ENCODE data around the gene DDIT3. TPM values are rescaled to one million over a fixed set of nuclear protein-coding genes. Genes with fewer than 3 reads are reported as not detected.

Gene DDIT3
- total and polyA plus RNA-seq, 4 donors, result 4.7 to 30.2 (median 16.2) TPM

DNA sequence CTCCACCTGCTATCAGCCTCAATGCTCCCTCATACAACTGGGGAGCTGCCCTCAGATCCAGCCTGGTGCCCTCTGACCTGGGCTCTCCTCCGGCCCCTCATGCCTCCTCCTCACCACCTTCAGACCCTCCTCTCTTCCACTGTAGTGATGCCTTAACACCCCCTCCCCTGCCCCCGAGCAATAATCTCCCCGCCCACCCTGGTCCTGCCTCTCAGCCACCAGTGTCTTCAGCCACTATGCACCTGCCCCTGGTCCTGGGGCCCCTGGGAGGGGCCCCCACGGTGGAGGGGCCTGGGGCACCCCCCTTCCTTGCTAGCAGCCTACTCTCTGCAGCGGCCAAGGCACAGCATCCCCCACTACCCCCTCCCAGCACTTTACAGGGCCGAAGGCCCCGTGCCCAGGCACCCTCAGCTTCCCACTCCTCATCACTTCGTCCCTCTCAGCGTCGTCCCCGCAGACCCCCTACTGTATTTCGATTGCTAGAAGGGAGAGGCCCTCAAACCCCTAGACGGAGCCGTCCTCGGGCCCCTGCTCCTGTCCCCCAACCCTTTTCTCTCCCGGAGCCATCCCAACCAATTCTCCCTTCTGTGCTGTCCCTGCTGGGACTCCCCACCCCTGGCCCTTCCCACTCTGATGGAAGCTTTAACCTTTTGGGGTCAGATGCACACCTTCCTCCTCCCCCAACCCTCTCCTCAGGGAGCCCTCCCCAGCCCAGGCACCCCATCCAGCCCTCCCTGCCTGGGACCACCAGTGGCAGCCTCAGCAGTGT, 5.5 kb upstream of the DDIT3 start:
- Histone ChIP-seq H3K9ac (ENCODE audit: low read depth in 1 of 2, low read length in 2 of 2) (no peak overlapping the region), H3K27me3 (ENCODE audit: control insufficient read depth in 4 of 4, insufficient read depth in 4 of 4, low read length in 3 of 4) (no peaks in the 10 kb centered on the region), H3K9me3 (ENCODE audit: control insufficient read depth in 4 of 4, low read length in 3 of 4) (no peaks in the 10 kb centered on the region), H3K27ac (ENCODE audit: low read depth in 1 of 2, low read length in 2 of 2) (no peak overlapping the region), H3K36me3 (ENCODE audit: control insufficient read depth in 4 of 4, insufficient read depth in 3 of 4, low read depth in 1 of 4, low read length in 3 of 4) (peaks cover 17 to 43% (median 32%) of the 10 kb centered on the region in 4 donors), H3K4me1 (ENCODE audit: control insufficient read depth in 4 of 4, insufficient read depth in 4 of 4, low read length in 3 of 4) (peaks cover 9 to 34% (median 24%) of the 10 kb centered on the region in 4 donors), H3K4me3 (ENCODE audit: low read depth in 1 of 3, low read length in 3 of 3) (no peak overlapping the region)
- 88% methylated on average over 16 of the region's 16 CpGs for WGBS
- TF ChIP-seq RAD21 (IDR thresholded peaks at IDR 0.05), result no peak
- no peak for TF ChIP-seq NR2F2 (IDR thresholded peaks at IDR 0.05)
- no peak for TF ChIP-seq TAF1 (conservative IDR thresholded peaks at IDR 0.05)
- TF ChIP-seq GABPA (IDR thresholded peaks at IDR 0.05 in 1 of 2, conservative IDR thresholded peaks at IDR 0.05 in 1 of 2), result no peak
- no peak for TF ChIP-seq EGR1 (IDR thresholded peaks at IDR 0.05; ENCODE audit: low read depth in 2 of 2)
- TF ChIP-seq RXRA (IDR thresholded peaks at IDR 0.05), result no peak
- no peak for TF ChIP-seq CTCF (IDR thresholded peaks at IDR 0.05; ENCODE audit: low read depth, low read length, missing input control)
- TF ChIP-seq YY1 (IDR thresholded peaks at IDR 0.05), result no peak
- no peak for DNase-seq (ENCODE audit: low spot score)

DNA sequence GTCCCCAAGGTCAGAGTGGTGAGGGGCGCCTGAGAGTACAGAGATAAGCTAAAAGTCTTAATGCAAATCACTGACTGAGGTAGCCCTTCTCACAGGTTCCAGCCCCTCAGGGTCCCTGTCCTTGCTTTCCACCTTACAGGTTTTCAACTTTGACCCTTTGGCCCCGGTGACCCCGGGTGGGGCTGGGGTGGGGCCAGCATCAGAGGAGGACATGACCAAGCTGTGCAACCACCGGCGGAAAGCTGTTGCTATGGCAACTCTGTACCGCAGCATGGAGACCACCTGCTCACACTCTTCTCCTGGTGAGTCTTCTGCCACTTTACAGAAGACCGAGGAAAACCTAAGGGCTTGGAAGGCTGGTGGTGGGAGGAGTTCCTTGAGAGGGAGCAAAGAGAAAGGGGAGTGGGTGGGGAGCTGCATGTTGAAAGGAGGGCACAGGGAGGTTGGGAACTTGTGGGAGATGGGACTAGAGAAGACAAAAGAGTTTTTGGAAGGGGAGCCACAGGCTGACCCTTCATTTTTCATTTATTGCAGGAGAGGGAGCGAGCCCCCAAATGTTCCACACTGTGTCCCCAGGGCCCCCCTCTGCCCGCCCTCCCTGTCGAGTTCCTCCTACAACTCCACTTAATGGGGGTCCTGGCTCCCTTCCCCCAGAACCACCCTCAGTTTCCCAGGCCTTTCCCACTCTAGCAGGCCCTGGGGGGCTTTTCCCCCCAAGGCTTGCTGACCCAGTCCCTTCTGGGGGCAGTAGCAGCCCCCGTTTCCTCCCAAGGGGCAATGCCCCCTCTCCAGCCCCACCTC, 4.7 kb upstream of the DDIT3 start:
- TF ChIP-seq GABPA (IDR thresholded peaks at IDR 0.05 in 1 of 2, conservative IDR thresholded peaks at IDR 0.05 in 1 of 2) (no peak), NR2F2 (IDR thresholded peaks at IDR 0.05) (peak; percentile 47)
- WGBS, result 71% methylated on average over 11 of the region's 11 CpGs
- Histone ChIP-seq H3K36me3 (ENCODE audit: control insufficient read depth in 4 of 4, insufficient read depth in 3 of 4, low read depth in 1 of 4, low read length in 3 of 4) (peaks cover 15 to 35% (median 24%) of the 10 kb centered on the region in 4 donors), H3K4me1 (ENCODE audit: control insufficient read depth in 4 of 4, insufficient read depth in 4 of 4, low read length in 3 of 4) (peaks cover 9 to 35% (median 24%) of the 10 kb centered on the region in 4 donors), H3K27ac (ENCODE audit: low read depth in 1 of 2, low read length in 2 of 2) (no peak overlapping the region), H3K9ac (ENCODE audit: low read depth in 1 of 2, low read length in 2 of 2) (peak overlapping the region in 1 of 2 donors; percentile 96), H3K9me3 (ENCODE audit: control insufficient read depth in 4 of 4, low read length in 3 of 4) (no peaks in the 10 kb centered on the region), H3K4me3 (ENCODE audit: low read depth in 1 of 3, low read length in 3 of 3) (no peak overlapping the region), H3K27me3 (ENCODE audit: control insufficient read depth in 4 of 4, insufficient read depth in 4 of 4, low read length in 3 of 4) (no peaks in the 10 kb centered on the region)
- DNase-seq (ENCODE audit: low spot score), result no peak

GRCh38 chr12:57523706-57524614, 3.6 kb upstream of the DDIT3 start:
- Histone ChIP-seq H3K4me1 (ENCODE audit: control insufficient read depth in 4 of 4, insufficient read depth in 4 of 4, low read length in 3 of 4) (peaks cover 9 to 42% (median 27%) of the 10 kb centered on the region in 4 donors), H3K9ac (ENCODE audit: low read depth in 1 of 2, low read length in 2 of 2) (peak overlapping the region; percentile 83 to 96), H3K27me3 (ENCODE audit: control insufficient read depth in 4 of 4, insufficient read depth in 4 of 4, low read length in 3 of 4) (no peaks in the 10 kb centered on the region), H3K4me3 (ENCODE audit: low read depth in 1 of 3, low read length in 3 of 3) (peak overlapping the region; percentile 63 to 96 (median 82)), H3K9me3 (ENCODE audit: control insufficient read depth in 4 of 4, low read length in 3 of 4) (no peaks in the 10 kb centered on the region), H3K27ac (ENCODE audit: low read depth in 1 of 2, low read length in 2 of 2) (peak overlapping the region; percentile 92 to 95), H3K36me3 (ENCODE audit: control insufficient read depth in 4 of 4, insufficient read depth in 3 of 4, low read depth in 1 of 4, low read length in 3 of 4) (peaks cover 15 to 27% (median 19%) of the 10 kb centered on the region in 4 donors)
- 72% methylated on average over 14 of the region's 14 CpGs for WGBS
- DNase-seq (ENCODE audit: low spot score), result no peak
- no peak for TF ChIP-seq TAF1 (conservative IDR thresholded peaks at IDR 0.05)
- TF ChIP-seq JUND (IDR thresholded peaks at IDR 0.05), result no peak
- TF ChIP-seq FOXA1 (IDR thresholded peaks at IDR 0.05), result no peak
- no peak for TF ChIP-seq HNF4G (IDR thresholded peaks at IDR 0.05)
- no peak for TF ChIP-seq CTCF (IDR thresholded peaks at IDR 0.05; ENCODE audit: low read depth, low read length, missing input control)
- no peak for TF ChIP-seq MAX (IDR thresholded peaks at IDR 0.05)
- no peak for TF ChIP-seq RXRA (IDR thresholded peaks at IDR 0.05)
- TF ChIP-seq, protein P1, sequence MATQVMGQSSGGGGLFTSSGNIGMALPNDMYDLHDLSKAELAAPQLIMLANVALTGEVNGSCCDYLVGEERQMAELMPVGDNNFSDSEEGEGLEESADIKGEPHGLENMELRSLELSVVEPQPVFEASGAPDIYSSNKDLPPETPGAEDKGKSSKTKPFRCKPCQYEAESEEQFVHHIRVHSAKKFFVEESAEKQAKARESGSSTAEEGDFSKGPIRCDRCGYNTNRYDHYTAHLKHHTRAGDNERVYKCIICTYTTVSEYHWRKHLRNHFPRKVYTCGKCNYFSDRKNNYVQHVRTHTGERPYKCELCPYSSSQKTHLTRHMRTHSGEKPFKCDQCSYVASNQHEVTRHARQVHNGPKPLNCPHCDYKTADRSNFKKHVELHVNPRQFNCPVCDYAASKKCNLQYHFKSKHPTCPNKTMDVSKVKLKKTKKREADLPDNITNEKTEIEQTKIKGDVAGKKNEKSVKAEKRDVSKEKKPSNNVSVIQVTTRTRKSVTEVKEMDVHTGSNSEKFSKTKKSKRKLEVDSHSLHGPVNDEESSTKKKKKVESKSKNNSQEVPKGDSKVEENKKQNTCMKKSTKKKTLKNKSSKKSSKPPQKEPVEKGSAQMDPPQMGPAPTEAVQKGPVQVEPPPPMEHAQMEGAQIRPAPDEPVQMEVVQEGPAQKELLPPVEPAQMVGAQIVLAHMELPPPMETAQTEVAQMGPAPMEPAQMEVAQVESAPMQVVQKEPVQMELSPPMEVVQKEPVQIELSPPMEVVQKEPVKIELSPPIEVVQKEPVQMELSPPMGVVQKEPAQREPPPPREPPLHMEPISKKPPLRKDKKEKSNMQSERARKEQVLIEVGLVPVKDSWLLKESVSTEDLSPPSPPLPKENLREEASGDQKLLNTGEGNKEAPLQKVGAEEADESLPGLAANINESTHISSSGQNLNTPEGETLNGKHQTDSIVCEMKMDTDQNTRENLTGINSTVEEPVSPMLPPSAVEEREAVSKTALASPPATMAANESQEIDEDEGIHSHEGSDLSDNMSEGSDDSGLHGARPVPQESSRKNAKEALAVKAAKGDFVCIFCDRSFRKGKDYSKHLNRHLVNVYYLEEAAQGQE (IDR thresholded peaks at IDR 0.05), result no peak
- no peak for TF ChIP-seq SP1 (IDR thresholded peaks at IDR 0.05)
- no peak for TF ChIP-seq RAD21 (IDR thresholded peaks at IDR 0.05)
- TF ChIP-seq FOXA2 (IDR thresholded peaks at IDR 0.05), result no peak
